HT-29 (cell line): ENCODE data around the gene ARRB1. TPM values are rescaled to one million over a fixed set of nuclear protein-coding genes. Genes with fewer than 3 reads are reported as not detected.
"Not testable (repeated sequence)": the region's sequence is repeated elsewhere in the genome, so short reads cannot be mapped to it uniquely, and the experiment has no call there.

Experiments
- DNase-seq: peaks from one replicate; pipeline ENCODE4 v3.0.0-alpha.2; 2015; ENCODE audit warnings: low spot score
- total RNA-seq: library from RNA; depleted of rRNA; stranded (reverse); fragments of >200 nt; shearing (Covaris generic); gene quantifications from 2 replicates; pipeline ENCODE4 v1.2.3, GENCODE V29; 2014

ARRB1 gene
- total RNA-seq, 1 experiment from 2014 or later = 28.6 TPM

DNA sequence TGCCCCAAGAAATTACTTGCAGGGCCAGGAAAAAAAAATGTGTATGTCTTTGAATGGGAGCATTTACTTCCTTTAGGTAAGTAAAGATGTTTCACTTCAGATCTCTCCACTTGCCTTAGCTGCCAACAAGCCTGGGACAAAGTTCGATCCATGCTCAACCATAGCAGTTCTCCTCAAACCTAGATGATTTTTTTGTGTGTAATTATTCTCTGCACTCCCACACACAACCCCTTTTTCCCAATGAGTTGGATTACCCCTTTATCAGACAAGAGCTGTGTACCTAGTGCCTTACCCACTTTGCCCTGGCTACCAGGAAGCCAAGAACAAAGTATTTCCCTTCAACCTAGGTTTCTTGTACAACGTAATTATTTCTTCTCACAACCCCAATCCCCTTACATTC, 75.3 kb downstream of the ARRB1 start:
- DNase-seq = no peak

DNA sequence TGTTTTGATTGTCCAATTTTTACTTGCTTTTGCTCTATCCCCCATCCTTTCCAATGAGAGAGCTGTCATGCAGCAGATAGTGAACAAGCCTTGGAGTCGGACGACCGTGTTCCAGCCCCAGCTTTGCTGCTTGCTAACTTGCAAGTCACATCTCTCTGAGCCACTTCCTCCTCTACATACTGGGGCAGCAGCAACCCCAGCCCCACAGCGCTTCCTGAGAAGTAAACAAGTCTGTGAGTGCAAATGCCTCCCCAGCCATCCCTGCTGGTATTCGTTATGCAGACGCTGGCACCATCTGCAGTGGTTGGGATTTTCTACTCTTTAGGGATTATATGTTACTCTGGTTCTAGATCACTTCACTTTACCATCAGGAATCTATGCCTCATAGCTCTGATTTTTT, 75.9 kb downstream of the ARRB1 start:
- no peak for DNase-seq

DNA sequence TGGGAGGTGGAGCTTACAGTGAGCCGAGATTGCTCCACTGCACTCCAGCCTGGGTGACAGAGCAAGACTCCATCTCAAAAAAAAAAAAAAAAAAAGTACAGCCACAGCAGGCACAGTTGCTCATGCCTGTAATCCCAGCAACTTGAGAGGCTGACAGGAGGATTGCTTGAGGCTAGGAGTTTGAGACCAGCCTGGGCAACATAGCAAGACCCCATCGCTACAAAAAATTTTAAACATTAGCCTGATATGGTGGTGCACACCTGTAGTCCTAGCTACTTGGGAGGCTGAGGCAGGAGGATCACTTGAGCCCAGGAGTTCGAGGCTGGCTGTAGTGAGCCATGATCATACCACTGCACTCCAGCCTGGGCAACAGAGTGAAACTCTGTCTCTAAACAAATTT, 76.7 kb downstream of the ARRB1 start:
- not testable (repeated sequence) for DNase-seq

DNA sequence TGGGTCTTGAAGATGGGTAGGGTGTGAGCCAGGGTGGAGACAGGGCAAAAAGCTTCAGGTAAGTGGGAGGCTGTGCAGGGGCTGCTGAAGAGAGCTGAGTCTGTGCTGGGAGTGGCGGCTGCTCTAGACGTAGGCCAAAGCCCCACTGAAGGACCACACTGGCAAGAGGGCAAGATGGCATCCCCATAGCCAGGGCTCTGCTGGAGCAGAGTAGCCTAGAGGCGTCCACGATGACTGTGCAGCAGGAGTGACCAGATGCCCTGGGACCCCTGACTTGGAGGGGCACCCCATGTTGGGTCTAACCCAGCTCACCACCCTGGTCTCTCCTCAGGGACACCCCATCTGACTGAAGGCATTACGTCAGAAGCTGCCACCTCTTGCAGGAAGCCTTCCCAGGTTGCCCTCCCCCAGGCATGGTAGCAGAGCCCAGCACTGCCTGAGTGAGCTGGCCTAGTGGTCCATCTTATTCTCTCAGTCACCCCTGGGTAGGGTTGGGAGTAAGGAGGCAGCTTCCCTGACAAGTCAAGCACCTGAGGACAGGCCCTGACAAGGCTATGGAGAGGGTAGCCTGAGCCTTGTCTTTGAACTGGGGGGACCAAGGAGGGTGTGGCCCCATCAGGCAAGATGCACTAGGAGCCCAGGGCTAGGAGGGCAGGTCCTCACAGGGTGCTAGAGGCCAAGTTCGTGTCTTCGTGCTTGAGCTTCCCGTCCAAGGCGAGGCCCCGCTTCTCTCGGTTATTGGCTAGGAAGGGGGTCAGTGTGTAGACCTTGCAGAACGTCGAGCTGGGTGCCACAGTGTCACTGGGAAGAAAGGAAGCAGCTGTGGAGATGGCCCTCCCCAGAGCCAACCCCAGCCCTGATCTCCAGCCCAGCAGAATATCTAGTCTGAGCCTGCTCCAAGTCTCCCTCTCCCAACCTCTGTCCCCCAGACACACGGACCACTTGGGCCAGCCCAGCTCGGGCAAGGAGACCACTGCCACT, 77.8 kb downstream of the ARRB1 start:
- DNase-seq = no peak

DNA sequence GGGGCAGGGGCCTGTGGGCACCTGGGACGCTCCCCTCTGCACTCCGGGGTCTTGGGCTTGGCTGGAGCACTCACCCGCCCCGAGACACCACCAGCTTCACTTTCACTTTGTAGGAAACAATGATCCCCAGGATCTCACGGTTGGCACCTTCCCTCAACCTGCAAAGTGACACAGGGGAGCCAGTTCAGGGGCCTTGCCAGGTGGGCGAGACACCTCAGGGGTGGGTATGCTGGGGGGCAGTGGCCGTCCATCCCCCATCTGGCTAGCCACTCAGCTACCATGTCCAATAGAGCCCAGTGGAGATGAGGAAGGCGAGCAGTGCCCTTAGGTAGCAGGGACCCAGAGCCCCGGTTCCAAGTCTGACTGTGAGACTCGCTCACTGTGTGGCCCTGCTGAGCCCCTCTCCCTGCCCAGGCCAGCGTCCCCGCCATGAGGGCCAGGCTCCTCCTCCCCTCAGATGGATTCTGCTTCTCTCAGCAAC, 78.6 kb downstream of the ARRB1 start:
- no peak for DNase-seq

DNA sequence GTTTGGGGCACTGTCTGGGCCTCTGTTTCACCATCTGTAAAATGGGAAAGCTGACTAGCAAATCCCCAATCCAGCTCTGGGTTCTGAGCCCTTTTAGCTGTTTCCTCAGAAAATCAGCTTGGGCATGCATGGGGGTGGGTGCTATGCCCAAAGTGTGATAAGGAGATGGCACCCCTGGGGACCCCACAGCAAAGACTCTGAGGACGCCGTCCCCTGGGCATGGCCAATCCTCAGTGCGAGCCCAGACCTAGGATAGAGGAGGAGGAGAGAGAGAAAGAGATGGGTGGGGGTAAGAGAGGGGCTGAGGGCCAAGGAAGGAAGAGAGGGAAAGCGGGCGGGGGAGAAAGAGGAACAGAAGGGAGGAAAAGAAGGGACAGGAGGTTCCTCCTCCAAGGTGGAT, 79.1 kb downstream of the ARRB1 start:
- no peak for DNase-seq

DNA sequence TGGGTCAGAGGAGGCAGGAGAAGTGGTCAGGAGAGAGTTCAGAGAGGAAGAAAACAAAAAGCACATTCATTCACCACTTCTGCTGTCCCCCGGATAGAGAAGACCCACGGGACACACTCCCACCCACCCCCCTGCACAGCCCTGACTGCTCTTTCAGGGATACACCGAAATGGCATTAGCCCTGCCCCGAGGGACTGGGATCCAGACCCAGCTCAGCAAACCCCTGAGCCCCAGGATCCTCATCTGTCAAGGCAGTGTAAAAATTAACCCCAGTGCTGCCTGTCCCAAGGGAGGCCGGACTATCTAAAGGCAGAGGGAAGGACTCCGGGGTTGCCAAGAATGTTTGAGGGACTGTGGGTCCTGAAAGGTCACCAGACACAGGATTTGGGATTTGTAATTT, 79.7 kb downstream of the ARRB1 start:
- no peak for DNase-seq

DNA sequence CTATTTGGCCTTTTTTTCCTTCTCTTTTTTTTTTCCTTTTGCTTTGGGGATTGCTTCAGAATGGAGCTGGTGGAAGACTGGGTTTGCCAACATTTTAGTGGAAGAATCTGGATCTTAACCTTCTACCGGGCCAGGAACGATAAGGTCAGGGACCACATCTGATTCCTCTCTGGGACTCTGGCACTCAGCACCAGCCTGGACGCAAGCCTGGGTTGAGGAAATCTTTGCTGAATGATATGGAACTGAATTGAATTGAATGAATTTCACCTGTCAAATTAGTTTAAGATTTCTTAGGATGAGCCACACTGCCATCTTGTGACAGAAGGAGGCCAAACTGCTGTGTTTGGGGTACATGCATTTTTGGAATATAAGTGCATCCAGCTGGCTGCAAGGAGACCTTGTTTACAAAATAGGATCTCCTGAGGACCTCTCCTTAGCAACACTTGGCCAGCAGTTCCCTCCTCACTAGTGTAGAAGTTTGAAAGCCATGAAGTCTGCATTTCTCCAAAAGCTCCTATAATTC, 80.5 kb downstream of the ARRB1 start:
- peak; percentile 44 for DNase-seq

DNA sequence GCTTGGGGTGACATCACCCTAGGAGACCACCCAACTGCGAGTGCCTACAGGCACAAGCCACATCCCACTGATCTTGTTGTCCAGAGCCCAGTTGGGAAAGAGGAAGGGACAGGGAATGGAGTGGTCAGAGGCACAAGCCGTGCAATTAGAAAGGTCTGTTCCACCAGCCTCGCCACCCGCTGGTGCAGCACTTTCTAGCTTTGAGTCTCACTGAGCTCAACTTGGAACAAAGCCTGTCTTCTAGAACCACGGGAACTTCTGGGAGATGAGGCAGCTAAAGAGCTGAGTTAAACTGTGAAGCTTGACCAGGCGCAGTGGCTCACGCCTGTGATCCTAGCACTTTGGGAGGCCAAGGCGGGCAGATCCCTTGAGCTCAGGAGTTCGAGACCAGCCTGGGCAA, 81.6 kb downstream of the ARRB1 start:
- DNase-seq = no peak

DNA sequence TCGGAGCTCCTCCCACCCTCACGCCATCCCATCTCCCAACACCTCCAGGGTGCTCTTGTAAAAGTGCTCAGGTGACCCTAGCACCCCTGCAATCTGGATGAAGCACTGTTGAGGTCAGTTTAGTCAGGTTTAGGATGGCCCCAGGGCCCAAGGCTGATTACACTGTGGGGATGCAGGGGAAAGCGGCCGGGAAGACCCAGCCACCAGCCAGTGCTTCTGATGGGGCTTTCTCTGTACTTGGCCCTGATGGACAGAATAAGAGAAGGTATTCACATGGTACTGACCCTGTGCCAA, 82.1 kb downstream of the ARRB1 start:
- DNase-seq = no peak

DNA sequence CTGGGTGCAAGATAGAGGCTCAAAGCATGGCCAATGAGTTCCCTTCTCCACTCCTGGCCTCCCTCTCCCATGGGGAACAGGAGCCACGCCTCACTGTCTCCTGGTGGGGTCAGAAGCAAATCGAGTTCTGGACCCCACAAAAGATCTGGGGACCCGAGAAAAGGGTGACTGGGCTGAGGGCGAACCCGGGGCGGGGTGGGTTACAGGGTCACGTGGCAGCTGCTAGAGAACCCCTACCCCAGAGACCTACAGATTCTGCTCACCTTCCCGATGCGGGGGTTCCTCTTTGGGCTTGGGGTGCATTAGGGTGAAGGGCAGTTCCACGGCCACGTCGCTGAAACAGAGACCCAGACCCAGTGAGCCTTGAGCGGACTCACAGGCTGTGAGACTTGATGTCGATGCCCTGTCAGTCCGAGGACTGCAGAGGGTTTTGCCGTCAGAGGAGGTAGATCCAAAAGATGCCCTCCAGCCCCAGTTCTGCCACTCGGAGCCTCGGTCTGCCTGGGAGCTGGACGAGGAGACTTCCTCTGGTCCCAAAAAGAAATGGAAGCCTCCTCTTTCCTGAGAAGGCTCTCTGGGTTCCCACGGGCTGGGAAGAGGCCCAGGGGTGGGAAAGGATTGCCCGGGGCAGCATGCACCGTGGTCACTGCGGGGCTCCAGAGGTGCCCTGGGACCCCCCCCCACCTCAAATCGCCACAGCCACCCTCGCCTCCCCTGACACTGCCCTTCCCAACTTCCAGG, 82.7 kb downstream of the ARRB1 start:
- DNase-seq = no peak

DNA sequence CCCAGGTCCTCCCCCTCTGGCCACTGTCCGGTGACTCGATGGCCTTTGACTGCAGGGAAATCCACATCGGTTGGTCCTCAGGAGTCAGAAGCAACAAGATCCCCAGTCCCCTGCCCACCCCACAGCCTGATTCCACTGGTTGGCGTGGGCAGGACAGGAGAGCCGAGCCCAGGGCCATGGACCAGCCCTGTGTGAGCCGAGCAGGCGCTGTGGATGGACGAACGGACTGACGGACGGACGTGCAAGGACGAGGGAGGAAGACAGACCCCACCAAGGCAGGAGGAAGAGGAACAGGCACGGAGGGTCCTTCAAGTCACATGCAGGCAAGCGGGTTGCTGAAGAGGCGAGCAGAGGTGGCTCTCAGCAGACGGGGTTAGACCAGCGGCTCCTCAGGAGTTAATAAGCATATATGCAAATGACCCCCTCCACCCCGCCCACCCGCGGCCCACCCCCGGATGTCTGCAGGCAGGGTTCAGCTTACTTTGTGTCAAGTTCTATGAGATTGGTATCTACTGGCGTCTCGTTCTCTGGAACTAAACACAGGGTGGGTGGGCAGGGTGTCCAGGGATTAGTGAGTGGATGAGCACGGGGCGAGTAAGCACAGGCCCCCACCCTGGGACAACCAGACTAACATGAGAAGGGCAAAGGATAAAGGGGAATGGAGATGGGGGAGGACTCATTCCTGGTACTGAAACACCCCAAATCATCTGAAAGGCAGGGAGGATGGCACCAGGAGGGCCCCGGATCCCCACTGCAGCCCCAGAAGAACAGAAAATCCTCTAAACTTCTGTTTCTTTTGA, 84.1 kb downstream of the ARRB1 start:
- no peak for DNase-seq

DNA sequence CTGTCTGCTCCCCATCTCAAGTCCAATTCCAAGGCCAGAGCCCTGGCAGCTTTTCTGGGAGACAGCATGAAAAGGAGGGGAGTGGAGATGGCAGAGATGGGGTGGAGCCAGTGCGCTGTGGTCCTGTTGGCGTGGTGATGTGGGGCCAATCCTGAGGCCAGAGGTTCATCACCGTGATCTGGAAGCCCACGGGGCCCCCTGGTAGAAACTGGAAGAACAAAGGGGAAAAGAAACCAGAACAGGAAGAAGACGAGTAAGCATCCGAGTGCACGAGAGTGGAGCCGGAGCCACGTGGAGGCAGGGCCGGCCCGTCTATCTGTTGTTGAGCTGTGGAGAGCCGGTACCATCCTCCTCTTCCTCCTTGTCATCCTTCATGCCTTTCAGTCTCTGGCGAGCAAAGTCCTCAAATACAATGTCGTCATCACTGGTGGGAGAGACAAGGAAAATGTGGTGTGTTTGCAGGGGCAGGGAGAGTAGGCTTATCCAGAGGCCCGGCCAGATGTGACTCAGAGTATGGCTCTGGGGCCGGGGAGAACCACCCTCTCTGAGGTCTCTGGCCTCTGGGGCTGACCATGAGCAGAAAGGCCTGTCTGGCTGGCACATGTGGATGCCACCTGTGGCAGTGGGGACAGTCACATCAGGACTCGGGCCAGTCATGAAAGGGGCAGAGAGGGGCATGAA, 85.5 kb downstream of the ARRB1 start:
- no peak for DNase-seq

DNA sequence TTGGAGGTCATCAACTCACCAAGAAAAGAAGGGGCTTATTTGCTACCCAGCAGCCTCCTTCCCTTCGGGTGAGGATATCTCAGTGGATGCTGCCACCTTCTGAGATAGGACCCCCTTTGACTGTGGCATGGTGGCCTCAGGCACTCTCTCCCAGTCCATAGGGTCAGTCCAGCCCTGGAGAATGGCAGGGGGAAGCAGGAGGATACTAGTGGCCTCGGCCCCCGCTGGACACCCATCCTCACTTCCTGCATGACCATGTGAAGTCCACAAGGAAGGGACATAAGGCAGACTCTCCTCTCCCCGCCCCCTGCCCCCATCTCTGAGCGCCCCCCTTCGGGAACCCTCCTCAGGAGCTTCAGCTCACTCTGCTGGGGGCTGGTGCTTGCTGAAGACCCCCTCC, 86.5 kb downstream of the ARRB1 start:
- no peak for DNase-seq

DNA sequence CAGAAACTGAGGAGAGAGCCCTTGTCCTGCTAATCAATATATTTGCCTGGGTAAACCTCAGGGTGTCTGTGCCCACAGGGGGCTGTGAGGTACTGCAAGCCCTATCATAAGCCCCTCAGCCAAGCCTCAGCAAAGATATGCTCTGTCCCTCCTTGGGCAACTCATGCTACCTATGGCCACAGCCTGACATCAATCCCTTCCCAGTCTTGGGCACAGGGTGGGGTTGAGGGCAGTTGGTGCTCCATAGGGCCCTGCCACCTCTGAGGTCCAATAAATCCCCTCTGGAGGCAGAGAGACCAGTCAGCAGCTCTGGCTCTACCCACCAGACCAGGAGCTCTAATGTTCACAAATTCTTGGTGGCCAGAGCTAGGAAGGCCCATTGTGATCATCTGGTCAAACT, 87.1 kb downstream of the ARRB1 start:
- DNase-seq = no peak

DNA sequence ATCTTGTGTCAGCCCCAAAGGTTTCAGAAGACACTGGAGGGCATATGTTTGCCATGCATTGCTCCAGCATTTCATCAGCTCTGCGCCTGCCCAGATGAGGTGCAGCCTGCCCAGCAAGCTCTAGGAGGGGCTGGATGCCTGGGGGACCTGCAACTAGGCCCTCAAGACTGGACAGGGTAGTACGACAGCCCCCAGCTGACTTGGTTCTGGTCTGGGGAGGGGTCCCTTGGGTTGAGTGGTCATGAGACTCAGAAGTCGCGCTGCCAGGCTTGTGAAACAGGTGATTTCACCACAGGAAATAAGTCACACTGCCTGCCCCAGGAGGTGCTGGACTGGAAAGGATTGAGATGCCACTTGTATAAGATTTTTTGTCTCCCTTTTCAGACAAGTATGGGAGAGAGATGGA, 87.5 kb downstream of the ARRB1 start:
- DNase-seq = no peak

DNA sequence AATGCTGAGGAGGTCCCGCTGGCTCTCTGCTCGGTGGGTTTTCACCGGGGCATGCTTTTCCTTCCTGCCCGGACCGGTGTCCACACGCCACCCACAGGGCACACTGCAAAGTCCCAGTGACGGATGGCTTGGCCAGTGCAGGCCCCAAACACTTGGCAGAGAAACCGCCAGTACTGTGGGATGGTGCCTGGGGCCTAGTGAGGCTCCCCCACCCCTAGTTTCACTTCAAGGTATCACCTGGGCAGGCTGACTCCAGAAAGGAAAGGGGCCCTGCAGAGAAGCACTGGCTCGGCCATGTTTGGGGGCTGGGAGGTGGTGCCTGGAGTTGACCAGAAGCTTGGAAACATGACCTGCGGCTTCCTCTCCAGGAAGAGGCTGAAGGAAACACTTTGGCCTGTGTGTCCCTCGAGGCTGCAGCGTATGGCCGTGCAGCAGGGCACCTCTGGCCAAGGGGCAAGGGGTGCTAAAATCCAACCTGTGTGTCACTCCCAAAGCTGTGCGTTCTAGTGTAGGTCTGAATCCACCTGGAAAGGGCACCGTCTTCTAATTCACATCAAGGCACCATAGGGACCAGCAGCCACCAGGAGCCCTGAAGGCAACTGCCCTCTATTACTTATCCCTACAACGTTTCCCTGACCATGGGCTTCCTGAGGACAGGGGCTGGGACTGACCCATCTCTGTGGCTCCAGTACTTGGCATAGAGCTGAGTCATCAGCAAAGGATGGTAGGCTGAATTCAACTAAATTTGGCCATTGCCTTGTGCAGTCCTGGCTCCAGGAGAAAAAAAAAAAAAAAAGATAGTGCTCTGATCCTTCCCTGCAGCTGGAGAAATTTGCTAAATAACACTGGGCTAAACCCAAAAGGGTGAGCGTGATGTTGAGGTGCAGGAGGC, 88.3 kb downstream of the ARRB1 start:
- no peak for DNase-seq

DNA sequence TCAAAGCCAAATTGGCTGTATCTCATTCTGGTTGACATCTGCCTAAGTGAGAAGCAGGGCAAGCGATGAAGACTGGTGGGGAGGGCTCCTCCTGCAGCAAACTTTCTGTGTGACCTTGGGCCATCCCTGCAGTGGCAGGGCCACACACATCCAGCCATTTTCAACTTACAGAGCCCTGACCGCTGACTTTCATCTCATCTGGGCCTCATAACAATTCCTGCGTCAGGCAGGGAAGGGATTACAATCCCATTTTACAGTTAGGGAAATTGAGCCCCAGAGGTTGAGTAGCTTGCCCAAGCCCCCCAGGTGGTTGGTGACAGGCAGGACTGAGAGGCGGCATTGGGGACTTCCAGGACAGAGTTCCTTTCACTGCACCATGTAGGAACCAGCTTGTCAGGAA, 89.0 kb downstream of the ARRB1 start:
- no peak for DNase-seq

DNA sequence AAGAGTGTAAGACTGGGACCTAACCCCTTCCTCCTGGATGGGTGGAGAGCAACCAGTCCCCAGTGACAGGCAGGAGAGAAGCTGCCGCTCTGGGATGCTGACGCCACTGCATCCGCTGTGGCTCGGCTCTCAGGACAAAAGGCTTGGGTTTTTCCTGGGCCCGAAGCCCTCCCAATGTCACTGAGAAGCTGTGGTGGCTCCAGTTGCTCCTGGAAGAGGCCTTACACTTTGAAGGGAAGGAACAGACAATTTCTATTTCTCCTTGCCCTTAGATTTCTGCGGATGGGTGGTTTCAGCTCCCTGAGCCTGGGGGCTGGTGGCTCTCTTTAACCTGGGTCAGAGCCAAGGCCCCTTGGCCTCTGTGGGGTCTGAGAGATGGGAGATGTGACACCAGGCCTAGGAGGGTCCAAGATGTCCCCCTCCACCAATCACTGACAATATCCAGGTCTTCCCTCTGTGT, 89.5 kb downstream of the ARRB1 start:
- DNase-seq = no peak
